Limb (tissue), 2 donors: Measurements from ENCODE around the gene TMTC2.

ENCODE experiments used
- DNase-seq, 2 donors: peaks; one replicate each; pipeline ENCODE4 v3.0.0-alpha.2; 2016; ENCODE audit errors: extremely low spot score in 2 of 2

The TMTC2 gene

GRCh38 chr12:82877963-82878362, 191.3 kb downstream of the TMTC2 start:
- DNase-seq: no peak

DNA sequence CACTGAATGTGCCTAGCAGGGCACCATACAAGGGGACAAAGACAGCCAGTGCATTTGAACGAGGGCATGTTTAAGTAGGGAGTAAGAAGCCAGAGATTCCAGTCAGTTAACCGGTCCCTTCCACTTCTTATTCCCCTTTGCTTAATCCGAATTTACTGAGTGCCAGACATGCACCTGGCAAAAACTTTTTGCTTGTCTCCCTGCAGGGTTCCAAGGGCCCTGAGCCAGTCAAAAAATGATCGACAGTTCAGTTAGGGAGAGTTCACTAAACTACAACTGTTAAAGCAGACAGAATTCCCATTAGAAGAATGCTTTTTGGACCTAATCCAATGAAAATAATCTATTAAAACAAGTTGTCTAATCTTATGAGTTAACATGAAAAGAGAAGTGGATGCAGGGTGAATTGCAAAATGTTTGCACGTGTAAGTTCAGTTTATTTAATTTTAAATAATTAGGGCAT, 193.8 kb downstream of the TMTC2 start:
- no peak for DNase-seq

- DNase-seq: no peak
These were observed 197.0 kb downstream of the TMTC2 start for GRCh38 chr12:82883394-82884355.

DNA sequence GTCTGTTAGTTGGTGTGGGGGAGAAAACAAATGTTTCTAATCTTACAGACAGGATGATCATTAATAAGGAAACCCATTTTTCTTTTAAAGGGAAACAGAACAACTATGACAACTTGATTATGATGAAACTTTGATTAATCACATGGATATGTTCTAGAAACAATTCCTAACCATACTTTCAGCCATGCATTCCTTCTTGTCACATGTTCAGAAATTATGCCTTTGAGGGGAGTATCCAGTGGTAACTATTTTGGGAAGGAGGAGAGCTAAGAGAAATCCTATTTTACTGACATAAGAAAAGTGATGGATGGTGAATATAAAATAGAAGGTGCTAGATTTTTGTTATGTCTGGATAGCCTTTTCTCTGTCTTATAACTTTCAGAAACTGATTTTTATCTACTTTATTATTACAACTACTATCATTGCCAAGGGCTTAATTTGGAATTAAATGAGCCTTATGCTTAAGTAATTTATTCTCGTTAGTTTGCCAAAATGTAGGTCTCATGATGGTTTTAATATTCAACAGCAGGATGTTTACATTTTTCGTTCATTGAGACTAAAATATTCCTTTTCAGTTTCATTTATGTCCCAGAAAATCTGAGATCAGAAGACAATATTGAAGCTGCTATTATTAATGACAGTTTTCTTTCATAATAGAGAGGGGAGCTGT, 200.1 kb downstream of the TMTC2 start:
- DNase-seq: no peak

DNA sequence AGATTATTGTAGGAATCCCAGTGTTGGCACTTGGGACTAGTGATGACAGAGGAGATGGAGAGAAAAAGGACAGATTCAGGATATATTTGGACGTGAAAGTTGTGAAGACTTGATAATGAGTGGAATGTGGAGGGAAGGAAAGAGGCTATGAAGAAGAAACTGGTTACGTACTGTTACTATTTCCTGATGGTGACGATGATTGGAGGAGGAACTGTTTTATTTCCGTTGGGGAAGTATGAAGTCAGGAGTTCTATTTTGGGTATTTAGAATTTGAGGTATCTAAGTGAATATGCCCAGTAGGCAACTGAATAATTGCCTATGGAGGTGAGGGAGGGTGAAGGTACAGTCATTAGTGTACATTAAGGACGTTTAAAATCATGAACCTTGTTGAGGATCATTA, 207.2 kb downstream of the TMTC2 start:
- DNase-seq: no peak

GRCh38 chr12:82896277-82896676, 209.6 kb downstream of the TMTC2 start:
- DNase-seq: no peak

GRCh38 chr12:82896979-82897378, 210.3 kb downstream of the TMTC2 start:
- DNase-seq: no peak

DNA sequence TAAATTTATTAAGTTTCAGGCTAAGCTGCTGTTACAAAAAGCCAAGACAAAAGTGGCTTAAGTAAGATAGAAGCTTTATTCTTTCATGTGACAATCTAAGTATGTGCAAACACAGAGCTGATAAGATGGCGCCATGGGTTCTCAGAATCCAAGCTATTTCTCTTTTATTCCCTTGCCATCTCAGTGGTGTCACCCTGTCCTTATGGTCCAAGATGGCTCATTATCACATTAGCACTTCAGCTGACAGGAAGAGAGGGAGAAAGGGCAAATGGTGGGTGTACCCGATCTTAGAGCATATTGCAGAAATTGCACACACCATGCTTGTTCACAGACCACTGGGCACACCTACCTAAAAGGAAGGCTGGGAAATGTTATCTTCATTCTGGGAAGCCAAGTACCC, 211.7 kb downstream of the TMTC2 start:
- no peak for DNase-seq

GRCh38 chr12:82904219-82904790, 217.6 kb downstream of the TMTC2 start:
- DNase-seq: no peak

- DNase-seq: no peak
These were observed 223.7 kb downstream of the TMTC2 start for GRCh38 chr12:82910246-82910893.

GRCh38 chr12:82912406-82912805, 225.7 kb downstream of the TMTC2 start:
- no peak for DNase-seq

- peak in 1 of 2 donors; percentile 8 for DNase-seq
These were observed 232.8 kb downstream of the TMTC2 start for GRCh38 chr12:82919388-82920054.

GRCh38 chr12:82923935-82924334, 237.2 kb downstream of the TMTC2 start:
- DNase-seq: no peak

DNA sequence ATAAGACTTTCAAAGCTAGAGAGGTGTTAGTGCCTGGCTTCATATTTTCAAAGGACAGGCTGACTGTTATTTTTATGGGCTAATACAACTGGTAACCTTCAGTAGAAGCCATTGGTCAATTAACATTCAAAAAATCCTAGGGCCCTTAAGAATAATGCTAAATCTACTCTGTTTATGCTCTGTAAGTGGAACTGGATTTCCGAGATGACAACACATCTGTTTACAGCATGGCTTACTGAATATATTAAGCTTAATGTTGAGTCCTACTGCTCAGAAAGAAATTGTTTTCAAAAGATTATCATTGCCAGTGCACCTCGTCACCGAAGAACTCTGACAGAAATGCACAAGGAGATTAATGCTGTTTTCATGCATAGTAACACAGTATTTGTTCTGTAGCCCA, 239.9 kb downstream of the TMTC2 start:
- no peak for DNase-seq

DNA sequence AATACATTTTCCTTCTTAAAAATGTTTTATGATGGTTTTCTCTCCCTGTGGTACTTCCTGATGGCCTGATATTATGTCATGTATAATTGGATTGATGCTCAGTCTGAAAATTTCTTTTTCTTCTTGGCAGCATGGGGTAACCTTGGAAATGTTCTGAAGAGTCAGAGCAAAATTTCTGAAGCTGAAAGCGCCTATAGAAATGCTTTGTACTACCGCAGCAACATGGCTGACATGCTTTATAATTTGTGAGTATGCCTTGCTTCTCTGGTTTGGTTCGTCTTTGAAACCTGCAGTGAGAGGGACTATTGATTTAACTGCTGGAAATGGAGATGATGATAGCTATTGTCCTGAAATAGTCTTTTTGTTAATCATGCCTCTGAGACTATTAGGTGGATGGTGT, 243.6 kb downstream of the TMTC2 start:
- DNase-seq: no peak

DNA sequence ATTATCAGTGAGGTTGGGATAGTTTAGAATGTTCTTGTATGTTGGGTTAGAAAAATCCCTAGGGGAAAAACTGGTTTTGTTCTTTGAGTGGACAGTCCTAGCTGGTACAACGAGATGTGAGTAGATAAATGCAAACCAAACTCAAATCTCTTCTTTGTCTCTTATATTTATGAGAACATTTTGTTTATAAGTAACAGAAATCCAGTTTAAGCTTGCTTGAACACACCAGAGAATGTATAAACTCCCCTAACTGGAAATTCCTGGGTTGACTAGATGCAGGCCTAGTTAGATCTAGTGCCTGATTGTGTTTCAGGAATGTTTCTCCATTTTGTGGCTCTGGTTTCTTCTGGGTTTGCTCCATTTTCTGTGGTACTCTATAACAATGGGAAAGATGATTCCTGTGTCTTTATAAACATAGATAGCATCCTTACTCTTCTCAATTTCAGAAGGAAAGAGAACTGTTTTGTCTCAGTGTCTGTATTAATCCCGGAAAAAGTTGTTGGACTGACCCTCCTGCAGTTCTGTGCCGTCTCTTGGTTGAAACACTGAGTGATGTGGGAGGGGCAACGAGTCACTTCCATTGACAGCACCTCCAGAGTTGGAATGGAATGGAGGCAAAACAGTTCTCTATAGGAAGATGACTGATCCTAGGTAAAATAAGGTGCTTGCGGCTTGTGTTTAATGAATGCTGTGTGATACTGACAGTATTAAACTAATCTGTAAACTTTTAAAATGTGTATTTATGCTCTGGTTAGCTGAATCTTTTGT, 244.8 kb downstream of the TMTC2 start:
- no peak for DNase-seq

DNA sequence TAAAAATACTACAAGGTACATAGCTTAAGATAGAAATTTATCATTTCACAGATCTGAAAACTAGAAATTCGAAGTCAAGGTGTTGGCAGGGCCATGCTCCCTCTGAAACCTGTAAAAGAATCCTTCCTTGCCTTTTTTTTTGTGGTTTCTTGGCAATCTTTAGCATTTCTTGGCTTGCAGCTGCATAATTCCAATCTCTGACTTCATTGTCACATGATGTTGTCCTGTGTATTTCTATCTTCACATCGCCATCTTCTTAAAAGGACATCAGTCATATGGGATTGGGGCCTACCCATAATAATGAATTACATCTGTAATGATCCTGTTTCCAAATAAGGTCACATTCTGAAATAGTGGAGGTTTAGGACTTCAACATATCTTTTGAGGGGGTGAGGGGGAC, 250.4 kb downstream of the TMTC2 start:
- no peak for DNase-seq

DNA sequence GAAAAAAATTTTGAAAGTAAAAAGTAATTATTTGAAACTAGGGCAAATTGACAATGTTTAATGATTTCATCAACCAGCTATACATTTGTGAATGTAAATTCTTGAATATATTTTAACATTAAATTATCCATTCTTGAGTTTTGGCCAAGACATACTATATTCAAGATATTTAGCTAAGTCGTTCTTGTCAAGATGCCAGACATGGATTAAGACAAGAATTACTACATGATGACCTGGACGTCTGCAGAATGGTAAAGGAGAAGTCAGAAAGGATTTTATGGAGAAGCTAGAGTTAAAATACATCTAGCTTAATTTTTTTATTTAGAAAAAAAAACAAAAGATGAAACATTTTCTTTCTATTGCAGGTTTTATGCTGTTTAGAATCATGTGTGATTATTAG, 255.8 kb downstream of the TMTC2 start:
- no peak for DNase-seq

DNA sequence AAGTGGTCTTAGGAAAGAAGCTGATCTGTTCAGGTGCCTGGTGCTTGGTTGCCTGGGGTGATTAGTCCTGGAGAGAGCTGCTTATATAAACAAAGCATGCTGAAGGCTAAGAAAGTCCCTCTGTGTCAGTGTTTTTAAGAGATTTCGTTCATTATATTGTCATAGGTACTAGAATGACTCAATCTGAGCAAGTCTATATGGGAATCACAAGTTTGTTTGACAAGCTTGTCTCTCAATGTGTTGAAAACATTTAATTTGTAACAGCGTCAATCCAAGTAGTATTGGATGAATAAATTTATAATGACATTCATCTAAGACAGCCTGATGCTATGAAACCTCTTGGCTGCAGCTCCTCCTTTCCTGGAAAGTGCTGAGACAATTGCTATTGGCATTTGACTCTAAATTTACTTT, 256.3 kb downstream of the TMTC2 start:
- no peak for DNase-seq

DNA sequence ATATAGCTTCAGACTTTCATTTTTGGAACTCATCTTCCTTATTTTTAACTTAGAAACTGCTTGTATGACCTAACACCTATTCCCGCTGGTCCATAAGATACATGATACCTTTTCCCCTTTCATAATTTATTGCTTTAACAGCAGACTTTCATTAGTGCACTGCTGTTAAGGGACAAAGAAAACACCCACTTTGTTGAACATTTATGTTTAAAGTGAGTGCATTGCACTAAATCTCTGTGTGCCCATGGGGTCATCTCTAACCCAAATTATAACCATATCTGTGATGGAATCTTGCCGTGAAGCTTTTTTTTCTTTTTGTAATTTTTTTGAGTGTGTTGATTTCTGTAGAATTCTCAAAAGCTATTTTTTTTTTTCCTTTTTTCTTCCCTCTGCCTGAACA, 261.8 kb downstream of the TMTC2 start:
- DNase-seq: no peak

DNA sequence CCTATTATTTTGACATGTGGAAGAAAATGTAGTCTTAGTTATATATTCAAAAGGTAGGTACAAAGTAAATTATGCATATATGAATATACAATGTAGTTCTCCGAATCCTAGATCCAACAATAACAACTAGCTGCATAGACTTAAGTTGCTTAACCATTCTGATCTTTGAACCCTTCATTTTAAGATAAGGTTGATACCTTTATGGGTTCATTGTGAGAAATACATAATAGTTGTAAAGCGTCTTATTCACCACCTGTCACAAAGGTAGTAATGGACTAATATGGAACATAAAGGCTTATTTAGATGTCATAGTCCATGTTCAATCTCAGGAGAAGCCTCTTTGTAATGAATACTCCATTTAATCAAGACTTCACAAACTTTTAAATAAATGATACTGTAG, 263.6 kb downstream of the TMTC2 start:
- no peak for DNase-seq
